Measurements from ENCODE around the gene SKAP1.
"Not testable (repeated sequence)": the region's sequence is repeated elsewhere in the genome, so short reads cannot be mapped to it uniquely, and the experiment has no call there.

GRCh38 chr17:48360861-48361633 is 69.0 kb downstream of the SKAP1 start:
- not testable (repeated sequence) for TF ChIP-seq CTCF, POLR2A (IDR thresholded peaks at IDR 0.05)

Measured in thyroid gland (tissue), 4 donors.